Daoy (cell line): Measurements from ENCODE around the gene KRT16. TPM values are rescaled to one million over a fixed set of nuclear protein-coding genes. Genes with fewer than 3 reads are reported as not detected.
"Not testable (repeated sequence)": the region's sequence is repeated elsewhere in the genome, so short reads cannot be mapped to it uniquely, and the experiment has no call there.

Source experiments
- DNase-seq: peaks from one replicate; pipeline ENCODE4 v3.0.0-alpha.2; 2015; ENCODE audit warnings: low read depth
- total RNA-seq: library from RNA; depleted of rRNA; stranded (reverse); fragments of >200 nt; shearing (Covaris generic); gene quantifications from 2 replicates; pipeline ENCODE4 v1.2.3, GENCODE V29; 2014

The KRT16 gene
- total RNA-seq, 1 experiment from 2014 or later: 1.0 TPM

- DNase-seq: peak; percentile 82
Observed at GRCh38 chr17:41647940-41648410, 35.4 kb upstream of the KRT16 start.

DNA sequence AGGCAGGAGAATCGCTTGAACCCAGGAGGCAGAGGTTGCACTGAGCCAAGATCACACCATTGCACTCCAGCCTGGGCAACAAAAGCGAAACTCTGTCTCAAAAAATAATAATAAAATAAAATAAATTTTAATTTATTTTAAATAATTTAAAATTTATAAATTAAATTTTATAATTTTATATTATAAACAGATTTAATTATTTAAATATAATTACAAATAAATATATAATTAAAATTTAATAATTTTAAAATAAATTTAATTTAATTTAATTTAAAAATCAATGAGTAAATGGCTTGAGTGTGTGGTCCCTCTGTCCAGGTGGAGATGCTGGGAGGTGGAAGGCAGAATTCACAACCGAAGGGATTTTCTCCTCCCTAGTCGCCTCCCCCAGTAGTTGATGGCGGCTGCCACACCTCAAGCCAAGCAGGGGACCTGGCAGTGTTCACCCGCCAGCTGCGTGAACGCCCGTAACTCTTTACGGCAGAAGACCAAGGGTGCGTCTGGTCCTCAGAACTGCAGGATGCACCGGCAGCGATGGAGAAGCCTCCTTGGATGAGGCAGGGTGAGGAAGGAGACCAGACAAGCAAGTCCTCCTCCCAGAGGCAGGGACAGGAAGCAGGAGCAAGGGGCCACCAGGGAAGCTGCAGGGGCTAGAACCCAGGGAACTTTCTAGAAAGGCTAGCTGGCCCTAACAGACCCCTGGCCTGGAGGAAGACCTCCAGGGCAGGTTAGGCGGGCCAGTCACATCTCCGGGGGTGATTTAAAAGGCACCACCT is 34.7 kb upstream of the KRT16 start:
- DNase-seq: no peak

DNA sequence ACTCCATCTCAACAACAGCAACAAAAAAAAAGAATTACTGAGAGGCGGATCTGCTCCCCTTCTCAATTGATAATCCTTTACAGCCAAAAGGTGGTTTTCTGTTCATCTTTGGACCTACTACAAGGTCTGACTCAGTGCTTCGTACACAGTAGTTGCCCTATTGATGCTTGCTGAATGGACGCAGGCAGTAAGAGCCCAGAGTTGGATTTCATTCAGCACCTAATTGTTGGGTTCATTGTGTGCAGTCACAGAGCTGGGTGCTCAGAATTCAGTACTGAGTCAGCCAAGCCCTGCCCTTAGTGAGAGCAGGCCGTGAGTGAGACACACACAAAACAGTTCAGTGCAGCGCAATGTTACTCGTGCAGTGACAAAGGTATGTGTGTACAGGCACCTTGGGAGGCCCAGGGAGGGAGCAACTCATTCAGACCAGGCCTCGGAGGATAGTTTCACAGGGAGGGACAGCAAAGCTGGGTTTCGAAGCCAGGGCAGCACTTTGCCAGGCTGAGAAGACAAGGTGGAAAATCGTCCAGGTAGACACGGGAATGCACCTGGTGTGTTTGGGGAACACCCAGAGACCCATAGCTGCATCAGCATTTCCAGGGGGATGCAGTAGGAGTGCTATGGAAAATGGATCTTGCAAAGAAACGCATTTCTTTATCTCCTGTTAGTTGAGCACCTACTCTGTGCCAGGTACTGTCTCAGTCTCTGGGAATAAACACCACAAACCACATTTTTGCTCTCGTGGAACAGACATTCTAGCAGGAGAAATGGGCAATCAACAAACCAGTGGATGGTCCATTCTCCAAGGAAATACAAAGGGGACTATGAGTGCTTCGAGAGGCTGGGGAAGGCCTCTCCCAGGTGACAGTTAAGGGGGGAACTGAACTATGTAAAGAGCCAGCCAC is 29.9 kb upstream of the KRT16 start:
- DNase-seq: no peak

DNA sequence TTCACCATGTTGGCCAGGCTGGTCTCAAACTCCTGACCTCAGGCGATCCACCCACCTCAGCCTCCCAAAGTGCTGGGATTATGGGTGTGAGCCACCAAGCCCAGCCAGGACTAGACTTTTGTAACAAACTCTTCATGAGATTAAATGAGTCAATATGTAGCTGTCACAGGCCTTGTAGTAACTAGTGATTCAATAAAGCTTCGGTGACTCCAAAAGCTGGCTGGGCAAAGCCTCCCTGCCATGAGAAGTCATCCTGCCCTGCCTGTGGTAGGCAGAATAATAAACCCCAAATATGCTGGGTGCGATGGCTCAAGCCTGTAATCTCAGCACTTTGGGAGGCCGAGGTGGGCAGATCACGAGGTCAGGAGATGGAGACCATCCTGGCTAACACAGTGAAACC is 28.0 kb upstream of the KRT16 start:
- not testable (repeated sequence) for DNase-seq

DNA sequence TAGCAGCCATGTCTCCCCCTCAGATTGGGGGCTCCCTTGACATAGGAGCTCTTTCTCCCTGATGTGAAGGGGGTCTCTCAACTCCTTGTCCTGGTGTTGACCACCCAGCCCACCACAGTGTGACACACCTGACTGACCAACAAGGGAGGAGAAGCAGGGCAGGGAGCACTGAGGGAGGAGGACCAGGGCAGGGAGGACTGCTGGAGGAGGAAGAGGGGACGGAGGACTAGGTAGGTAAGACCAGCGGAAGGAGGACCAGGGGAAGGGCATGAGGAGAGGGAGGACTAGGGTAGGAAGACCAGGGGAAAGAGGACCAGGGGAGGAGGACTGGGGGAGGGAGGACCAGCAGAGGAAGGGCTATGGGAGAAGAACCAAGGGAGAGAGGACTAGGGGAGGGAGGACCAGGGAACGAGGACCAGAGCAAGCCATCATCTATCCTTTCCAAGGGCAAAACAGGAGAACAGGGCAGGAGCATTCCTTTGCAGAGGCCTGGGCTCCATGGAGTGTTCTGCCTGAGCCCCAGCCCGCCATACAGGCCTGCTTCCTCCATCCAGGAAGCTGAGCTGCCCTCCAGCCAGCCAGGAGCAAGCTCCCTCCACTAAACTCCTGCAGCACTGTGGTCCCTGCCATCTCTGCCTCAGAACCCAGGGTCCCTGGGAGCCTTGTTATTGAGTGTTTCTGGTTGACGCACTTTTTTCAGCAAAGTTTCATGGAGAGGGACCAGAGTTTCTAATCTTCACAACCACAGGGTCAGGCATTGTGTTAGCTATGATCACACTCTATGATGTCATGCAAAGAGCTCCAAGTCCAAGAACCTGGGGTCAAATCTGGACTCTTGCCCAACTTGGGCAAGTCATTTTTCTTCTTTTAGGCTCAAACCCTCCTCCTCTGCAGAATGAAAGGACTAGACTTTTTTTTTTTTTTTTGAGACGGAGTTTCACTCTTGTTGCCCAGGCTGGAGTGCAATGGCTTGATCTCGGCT is 27.2 kb upstream of the KRT16 start:
- no peak for DNase-seq

GRCh38 chr17:41638941-41639340 is 26.4 kb upstream of the KRT16 start:
- DNase-seq: no peak

GRCh38 chr17:41638194-41638593 is 25.6 kb upstream of the KRT16 start:
- no peak for DNase-seq

- no peak for DNase-seq
Observed at GRCh38 chr17:41636652-41637051, 24.1 kb upstream of the KRT16 start.

GRCh38 chr17:41635121-41636097 is 22.8 kb upstream of the KRT16 start:
- DNase-seq: peak; percentile 49

- DNase-seq: no peak
Observed at GRCh38 chr17:41634639-41635038, 22.1 kb upstream of the KRT16 start.

GRCh38 chr17:41633556-41634199 is 21.1 kb upstream of the KRT16 start:
- no peak for DNase-seq

GRCh38 chr17:41632482-41633105 is 20.0 kb upstream of the KRT16 start:
- no peak for DNase-seq

GRCh38 chr17:41631898-41632285 is 19.3 kb upstream of the KRT16 start:
- DNase-seq: no peak

GRCh38 chr17:41631025-41631897 is 18.7 kb upstream of the KRT16 start:
- DNase-seq: no peak

DNA sequence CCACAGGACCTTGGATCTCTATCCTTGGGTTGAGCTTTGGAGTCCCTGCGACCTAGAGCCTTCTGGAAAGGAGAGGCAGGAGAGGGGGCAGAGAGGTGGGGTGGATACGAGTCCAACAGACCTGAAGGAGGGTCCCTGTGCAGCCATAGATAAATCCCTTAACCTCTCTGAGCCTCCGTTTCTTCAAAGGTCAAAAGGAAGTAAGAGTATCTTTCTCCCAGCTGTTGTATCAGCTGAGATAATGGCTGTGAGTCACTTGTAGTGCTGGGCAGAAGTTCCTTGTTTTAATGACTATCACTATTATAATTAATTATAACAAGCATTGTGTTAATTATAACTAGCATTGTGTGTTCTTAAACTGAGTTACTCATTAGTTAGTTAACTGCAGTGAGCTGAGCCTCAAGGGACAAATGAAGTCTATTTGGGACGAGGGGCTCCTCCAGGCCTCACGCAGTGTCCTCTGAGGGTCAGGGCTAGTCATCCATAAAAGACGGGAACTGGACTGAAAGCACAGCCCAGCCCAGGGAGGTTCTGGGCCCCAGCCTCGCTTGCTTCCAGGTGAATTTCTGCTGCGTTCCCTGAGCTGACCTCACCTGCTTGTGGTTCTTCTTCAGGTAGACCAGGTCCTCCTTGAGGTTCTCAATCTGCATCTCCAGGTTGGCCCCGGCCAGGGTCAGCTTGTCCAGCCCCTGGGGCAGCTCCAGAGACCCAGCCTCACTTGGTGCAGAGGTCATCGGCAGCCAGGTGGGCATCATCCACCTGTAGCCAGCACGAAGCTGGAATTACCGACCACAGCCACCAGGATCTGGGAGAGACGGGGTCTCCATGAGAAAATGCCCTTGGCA is 17.5 kb upstream of the KRT16 start:
- no peak for DNase-seq

GRCh38 chr17:41629316-41629715 is 16.7 kb upstream of the KRT16 start:
- DNase-seq: no peak

DNA sequence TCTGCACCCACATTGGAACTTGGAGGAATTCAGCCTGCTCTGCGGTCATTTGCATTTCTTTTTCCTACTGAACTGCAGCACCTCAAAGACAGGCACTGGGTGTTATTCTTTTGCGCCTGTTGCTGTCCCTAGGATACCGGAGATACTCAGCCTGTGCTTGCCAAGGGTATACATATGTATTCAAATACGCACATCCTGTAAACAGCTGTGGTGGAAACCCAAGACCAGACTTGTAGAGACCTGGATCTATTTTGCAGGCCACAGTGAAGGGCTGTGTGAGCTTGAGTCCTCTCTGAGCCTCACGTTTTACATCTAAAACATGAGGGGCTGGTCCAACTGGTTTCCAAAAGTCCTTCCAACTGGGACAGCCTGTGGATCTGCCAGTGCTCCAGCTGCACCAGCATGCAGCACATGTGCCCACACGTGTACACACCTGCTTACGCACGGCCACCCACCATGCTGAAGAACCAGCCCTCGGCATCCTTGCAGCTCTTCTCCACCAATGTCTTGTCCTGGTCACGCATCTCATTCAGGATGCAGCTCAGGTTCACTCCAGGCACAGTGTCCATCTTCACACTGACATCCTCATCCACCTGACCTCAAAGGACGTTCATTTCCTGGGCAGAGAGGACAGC is 16.2 kb upstream of the KRT16 start:
- not testable (repeated sequence) for DNase-seq
